ENCODE results near the gene DNAL1. TPM values are rescaled to one million over a fixed set of nuclear protein-coding genes. Genes with fewer than 3 reads are reported as not detected.

DNAL1 gene
- total and polyA plus RNA-seq, 8 donors = 14.6 to 19.5 (median 17.0) TPM

DNA sequence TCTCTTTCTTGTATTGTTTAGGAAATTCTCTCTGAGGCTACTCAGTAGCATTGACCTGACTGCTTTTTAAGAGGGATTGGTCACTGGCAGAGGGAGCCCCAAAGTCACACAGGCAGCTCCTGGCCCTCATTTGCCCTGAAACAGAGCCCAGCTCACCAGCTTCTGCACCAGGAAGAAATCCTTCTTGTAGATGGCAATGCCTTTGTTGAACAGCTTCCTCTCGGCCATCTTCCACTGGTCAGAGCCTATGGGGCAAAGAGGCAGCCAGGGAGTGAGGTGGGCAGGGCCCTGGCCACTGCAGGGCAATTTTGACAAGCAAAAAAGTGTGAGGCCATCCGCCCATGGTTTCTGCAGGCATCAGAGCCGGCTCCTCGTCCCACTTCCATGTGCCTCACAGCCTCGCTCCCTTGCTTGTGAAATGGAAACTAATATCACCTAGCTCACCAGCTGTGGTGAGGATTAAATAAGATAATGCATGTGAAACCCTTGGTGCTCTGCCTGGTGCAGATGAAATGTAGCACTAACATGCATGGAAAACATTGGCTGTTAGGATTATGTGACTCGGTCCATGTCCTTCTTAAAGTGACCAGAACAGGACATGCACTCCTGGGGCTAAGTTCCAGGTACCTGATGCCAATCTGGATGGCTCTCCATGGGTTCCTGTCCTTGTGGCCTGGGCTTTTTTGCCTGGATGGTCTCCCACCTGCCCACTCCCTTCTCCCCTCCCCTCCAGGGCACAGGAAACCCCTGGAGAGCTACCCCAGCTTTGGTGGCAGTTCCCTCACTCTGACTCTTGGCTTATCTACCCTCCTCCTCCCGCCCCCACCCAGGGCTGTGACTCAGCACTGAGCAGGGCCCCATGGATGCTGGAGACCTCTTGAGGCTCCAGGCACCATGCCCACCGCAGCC lies 80.6 kb downstream of the DNAL1 start:
- DNase-seq = no peak
- intact Hi-C loops (cut with DNase I) = loop anchor here in 1 of 2 donors (5.0 kb wide), 1 partner anchor 102 kb away; no protein-coding TSS in a partner anchor
- no peaks in the 10 kb centered on the region for H3K9me3 ChIP-seq
- H3K36me3 ChIP-seq = peaks cover 9 to 82% of the 10 kb centered on the region in 2 donors
- TF ChIP-seq, protein P1, sequence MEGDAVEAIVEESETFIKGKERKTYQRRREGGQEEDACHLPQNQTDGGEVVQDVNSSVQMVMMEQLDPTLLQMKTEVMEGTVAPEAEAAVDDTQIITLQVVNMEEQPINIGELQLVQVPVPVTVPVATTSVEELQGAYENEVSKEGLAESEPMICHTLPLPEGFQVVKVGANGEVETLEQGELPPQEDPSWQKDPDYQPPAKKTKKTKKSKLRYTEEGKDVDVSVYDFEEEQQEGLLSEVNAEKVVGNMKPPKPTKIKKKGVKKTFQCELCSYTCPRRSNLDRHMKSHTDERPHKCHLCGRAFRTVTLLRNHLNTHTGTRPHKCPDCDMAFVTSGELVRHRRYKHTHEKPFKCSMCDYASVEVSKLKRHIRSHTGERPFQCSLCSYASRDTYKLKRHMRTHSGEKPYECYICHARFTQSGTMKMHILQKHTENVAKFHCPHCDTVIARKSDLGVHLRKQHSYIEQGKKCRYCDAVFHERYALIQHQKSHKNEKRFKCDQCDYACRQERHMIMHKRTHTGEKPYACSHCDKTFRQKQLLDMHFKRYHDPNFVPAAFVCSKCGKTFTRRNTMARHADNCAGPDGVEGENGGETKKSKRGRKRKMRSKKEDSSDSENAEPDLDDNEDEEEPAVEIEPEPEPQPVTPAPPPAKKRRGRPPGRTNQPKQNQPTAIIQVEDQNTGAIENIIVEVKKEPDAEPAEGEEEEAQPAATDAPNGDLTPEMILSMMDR (IDR thresholded peaks at IDR 0.05) = no peak
- no peak overlapping the region for H3K4me3 ChIP-seq
- ATAC-seq = no peak
- H3K27me3 ChIP-seq = no peaks in the 10 kb centered on the region
- peak overlapping the region; percentile 69 to 80 for H3K27ac ChIP-seq
- H3K4me1 ChIP-seq = peaks cover 23 to 59% of the 10 kb centered on the region in 2 donors

DNA sequence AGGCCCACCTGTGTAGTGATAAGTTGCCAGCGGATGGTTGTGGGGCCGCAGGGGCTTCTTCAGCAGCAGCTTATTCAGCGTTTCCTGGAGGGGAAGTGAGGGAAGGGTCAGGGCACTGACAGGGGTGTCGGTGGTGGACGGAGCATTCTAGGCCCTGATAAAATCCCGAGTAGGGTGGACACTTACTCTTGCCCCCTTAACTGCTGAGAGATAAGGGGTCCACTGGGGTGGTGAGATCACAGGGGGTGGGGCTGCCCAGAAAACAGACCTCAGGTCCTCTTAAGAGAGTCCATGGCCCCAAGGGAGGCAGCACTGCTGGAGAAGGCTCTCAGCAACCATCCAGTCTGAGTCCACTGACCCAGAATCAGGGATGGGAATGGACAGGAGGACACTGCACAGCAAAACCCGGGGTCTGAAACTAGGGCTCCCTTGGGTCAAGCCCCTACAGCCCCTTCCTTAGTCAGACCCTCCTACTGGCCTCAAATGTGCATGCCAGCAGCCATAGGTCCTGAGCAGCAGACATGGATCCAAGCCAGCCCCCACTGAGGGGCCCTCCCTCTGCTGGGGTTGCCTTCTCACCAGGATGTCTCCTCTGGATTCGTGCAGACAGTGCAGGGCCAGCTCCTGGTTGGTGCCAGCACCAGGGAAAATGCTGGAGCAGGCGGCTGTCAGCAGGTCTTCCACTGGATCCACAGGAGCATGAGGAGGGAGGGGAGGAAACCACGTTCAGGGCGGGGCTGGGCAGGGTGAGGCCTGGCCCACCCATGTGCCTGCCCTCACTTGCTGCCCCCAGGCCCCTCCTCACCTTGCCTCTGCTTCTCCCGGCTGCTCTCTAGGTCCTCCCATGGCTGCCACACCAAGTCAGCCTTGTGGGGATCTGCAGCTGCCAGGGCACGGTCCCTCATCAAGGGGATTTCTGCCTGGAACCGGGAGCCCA lies 81.5 kb downstream of the DNAL1 start:
- Histone ChIP-seq H3K27ac (peak overlapping the region in 1 of 2 donors; percentile 80), H3K4me3 (no peak overlapping the region), H3K9me3 (no peaks in the 10 kb centered on the region), H3K27me3 (no peaks in the 10 kb centered on the region), H3K4me1 (peaks cover 23 to 65% of the 10 kb centered on the region in 2 donors), H3K36me3 (peaks cover 4 to 82% of the 10 kb centered on the region in 2 donors)
- intact Hi-C loops (cut with DNase I) = loop anchor here in 1 of 2 donors (5.0 kb wide), 1 partner anchor 101 kb away; no protein-coding TSS in a partner anchor
- TF ChIP-seq, protein P1 (IDR thresholded peaks at IDR 0.05) = no peak
- DNase-seq (no peak), ATAC-seq (no peak)

DNA sequence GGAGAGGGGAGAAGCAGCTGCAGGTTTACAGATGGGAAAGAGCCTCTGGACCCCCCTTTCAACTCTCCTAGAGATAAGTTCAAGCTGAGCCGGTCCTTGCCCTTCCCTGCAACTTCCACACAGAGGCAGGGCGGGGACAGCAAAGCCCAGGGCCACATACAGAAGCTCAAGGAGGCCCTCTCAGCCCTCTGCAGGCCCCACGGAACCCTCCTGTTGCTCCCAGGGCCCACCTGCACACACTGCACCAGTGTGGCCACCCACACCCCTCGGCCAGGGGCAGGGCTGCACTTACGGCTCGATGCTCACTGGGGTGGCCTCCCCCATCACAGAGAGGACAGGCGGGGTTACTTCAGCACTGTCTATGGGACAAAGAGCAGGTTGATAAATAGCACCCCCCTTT lies 82.4 kb downstream of the DNAL1 start:
- Histone ChIP-seq H3K4me3 (no peak overlapping the region), H3K27ac (no peak overlapping the region), H3K4me1 (peaks cover 23 to 65% of the 10 kb centered on the region in 2 donors), H3K27me3 (no peaks in the 10 kb centered on the region), H3K9me3 (no peaks in the 10 kb centered on the region), H3K36me3 (peaks cover 0 to 82% of the 10 kb centered on the region in 2 donors)
- DNase-seq (no peak), ATAC-seq (no peak)
- TF ChIP-seq, protein P1 (IDR thresholded peaks at IDR 0.05) = no peak
- intact Hi-C loops (cut with DNase I) = loop anchor here in 1 of 2 donors (5.0 kb wide), 1 partner anchor 100 kb away; no protein-coding TSS in a partner anchor

DNA sequence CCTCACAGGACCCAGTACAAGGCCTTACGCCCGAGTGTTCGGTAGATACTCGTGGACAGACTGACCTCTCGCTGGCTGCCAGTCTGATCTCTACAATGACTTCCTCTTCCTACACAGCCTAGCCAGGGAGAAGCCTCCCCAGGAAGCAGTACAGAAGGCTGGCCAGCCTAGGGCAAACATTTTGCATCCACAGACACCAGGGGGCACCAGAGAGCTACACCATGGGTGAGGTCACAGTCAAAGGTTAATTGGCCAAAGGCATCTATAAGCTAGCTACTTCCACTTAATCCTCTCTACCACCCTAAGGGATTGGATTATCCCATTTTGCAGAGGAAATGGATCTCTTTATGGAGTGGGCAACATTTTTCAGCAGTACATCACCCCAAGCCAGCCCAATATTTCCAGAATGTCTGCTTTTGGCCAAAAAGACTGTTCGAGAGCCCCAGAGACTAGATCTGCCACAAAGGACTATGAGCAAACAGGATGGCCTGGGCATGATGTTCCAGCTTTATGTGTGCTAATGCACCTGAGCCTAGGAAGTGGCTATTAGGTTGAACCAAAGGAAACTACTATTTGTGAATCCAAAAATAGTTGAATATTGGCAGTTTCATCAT lies 84.0 kb downstream of the DNAL1 start:
- Histone ChIP-seq H3K27me3 (no peaks in the 10 kb centered on the region), H3K36me3 (peaks cover 0 to 82% of the 10 kb centered on the region in 2 donors), H3K27ac (peak overlapping the region; percentile 33 to 76), H3K9me3 (no peaks in the 10 kb centered on the region), H3K4me1 (peaks cover 20 to 55% of the 10 kb centered on the region in 2 donors), H3K4me3 (no peak overlapping the region)
- peak; percentile 70 to 89 (median 86) for DNase-seq
- TF ChIP-seq, protein P1 (IDR thresholded peaks at IDR 0.05) = peak; percentile 87 to 96
- intact Hi-C loops (cut with DNase I) = loop anchor here in 1 of 2 donors (5.0 kb wide), 1 partner anchor 98 kb away; no protein-coding TSS in a partner anchor
- peak; percentile 90 for ATAC-seq
